OCI-LY1 (cell line): ENCODE results near the gene SAA2.

ENCODE experiments used
- CTCF ChIP-seq: fragments of 200-600 bp; sonication (generic), shearing (Covaris generic); IDR thresholded peaks from 2 replicates; pipeline ENCODE4 v1.5.1; 2017; ENCODE audit warnings: mild to moderate bottlenecking, antibody characterized with exemption, low read length, moderate library complexity, mixed read lengths
- EZH2 ChIP-seq: fragments of 200-600 bp; sonication (generic), shearing (Covaris generic); IDR thresholded peaks from 2 replicates; pipeline ENCODE4 v1.8.0; 2017; ENCODE audit warnings: borderline replicate concordance, mixed run types, mild to moderate bottlenecking, antibody characterized with exemption, low read length, moderate library complexity, mixed read lengths

DNA sequence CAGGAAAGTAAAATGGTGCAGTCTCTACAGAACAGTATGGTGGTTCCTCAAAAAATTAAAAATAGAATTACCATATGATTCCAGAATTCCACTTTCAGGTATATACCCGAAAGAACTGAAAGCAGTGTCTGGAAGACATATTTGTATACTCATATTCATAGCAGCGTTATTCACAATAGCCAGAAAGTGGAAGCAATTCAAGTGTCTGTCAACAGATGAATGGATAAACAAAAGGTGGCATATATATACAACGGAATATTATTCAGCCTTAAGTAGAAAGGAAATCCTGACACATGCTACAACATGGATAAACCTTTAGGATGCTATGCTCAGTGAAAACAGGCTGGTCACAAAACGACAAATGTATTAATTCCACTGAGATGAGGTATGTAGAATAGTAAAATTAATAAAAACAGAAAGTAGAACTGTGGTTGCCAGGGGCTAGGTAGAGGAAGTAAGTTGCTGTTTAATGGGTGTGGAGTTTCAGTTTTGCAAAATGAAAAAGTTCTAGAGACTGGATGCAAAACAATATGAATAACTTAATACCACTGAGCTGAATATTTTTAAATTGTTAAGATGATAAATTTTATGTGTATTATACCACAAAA, 32.1 kb upstream of the SAA2 start:
- no peak for TF ChIP-seq CTCF
- TF ChIP-seq EZH2: no peak
